LNCaP clone FGC (cell line): Measurements from ENCODE around the gene TP53I13.
"Not testable (repeated sequence)": the region's sequence is repeated elsewhere in the genome, so short reads cannot be mapped to it uniquely, and the experiment has no call there.

Source experiments
- DNase-seq: peaks from one replicate; pipeline ENCODE4 v3.0.0-alpha.2; 2011; ENCODE audit warnings: low read depth
- H3K4me3 ChIP-seq: 2 replicates; pipeline ENCODE4 v1.5.1; 2011; ENCODE audit warnings: mild to moderate bottlenecking, low read depth, low read length, control low read depth
- TF ChIP-seq, protein P1 (sequence below): IDR thresholded peaks from 2 replicates; pipeline ENCODE4 v1.5.1; 2012; ENCODE audit warnings: mild to moderate bottlenecking; ENCODE audit not compliant: control insufficient read depth, insufficient read depth; ENCODE audit errors: extremely low read depth

Gene TP53I13

DNA sequence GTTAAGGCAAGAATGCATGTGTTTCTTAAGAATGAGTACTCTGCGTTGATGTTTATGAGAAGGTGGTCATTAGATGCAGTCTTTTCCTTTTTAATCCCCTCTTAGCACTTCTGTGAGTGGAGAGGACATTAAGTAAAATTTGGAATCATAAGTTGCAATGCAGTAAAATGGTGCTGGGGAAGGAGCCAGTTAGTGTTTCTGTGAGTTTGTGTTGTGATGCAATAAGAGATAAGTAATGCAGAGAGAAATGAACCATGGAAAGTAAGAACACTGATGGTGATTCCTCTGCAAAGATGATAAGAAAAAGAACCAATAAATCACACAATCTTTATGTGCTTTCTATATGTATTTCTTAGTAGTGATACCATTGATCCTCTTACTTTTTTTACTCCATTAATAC lies 21.7 kb upstream of the TP53I13 start:
- TF ChIP-seq, protein P1, sequence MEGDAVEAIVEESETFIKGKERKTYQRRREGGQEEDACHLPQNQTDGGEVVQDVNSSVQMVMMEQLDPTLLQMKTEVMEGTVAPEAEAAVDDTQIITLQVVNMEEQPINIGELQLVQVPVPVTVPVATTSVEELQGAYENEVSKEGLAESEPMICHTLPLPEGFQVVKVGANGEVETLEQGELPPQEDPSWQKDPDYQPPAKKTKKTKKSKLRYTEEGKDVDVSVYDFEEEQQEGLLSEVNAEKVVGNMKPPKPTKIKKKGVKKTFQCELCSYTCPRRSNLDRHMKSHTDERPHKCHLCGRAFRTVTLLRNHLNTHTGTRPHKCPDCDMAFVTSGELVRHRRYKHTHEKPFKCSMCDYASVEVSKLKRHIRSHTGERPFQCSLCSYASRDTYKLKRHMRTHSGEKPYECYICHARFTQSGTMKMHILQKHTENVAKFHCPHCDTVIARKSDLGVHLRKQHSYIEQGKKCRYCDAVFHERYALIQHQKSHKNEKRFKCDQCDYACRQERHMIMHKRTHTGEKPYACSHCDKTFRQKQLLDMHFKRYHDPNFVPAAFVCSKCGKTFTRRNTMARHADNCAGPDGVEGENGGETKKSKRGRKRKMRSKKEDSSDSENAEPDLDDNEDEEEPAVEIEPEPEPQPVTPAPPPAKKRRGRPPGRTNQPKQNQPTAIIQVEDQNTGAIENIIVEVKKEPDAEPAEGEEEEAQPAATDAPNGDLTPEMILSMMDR = no peak
- no peak for DNase-seq
- no peak overlapping the region for H3K4me3 ChIP-seq

DNA sequence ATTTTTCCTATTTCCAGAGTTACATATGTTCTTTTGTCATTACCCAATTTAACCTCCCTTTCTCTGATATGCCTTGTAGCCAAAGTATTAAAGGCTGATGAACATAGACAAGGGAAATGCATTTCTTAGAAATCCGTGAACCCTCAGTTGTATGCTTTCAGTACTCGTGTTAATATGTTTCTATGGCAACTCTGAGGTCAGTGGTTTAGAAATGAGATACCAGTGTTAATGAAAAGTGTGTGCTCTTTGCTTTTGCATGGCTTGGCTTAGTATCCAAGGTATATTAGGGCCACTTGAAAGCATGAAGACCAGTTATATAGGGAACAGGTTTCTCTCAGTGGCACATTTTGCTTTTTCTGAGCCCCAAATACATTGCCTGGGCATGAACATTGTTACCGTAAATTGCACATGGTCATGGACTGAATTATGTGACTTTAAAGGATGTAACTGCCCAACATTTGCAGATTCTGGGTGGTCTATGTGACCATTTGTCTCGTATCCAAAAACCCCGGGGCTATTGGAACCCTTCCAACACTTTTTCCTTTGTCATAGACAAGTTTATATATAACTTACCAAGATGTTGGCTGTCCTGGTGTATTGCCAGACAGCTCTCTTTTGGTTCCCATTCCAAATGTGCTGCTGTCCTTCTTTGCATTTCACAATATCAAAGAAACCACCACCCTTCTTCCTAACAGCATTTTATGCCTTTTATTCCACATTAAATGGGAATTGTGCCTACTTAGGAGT lies 19.2 kb upstream of the TP53I13 start:
- H3K4me3 ChIP-seq = no peak overlapping the region
- DNase-seq = no peak
- TF ChIP-seq, protein P1 = no peak

DNA sequence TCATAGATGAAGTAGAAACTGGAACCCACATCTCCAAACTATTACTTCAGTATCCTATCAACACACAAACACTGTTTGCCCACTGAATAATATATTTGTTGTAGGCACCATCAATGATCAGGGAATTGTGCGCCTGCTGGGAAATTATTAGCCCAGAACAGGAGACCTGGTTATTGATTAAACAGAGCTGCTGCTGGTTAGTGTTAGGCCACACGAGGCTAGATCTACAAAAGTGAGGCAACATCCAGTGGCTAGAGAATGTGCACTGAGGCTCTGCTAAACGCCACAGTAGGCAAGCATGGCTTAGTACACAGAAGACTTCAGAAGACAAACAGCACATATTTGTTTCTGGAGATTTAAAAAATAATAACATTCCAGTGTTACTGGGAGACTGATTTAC lies 12.7 kb upstream of the TP53I13 start:
- TF ChIP-seq, protein P1 = no peak
- no peak overlapping the region for H3K4me3 ChIP-seq
- DNase-seq = no peak

DNA sequence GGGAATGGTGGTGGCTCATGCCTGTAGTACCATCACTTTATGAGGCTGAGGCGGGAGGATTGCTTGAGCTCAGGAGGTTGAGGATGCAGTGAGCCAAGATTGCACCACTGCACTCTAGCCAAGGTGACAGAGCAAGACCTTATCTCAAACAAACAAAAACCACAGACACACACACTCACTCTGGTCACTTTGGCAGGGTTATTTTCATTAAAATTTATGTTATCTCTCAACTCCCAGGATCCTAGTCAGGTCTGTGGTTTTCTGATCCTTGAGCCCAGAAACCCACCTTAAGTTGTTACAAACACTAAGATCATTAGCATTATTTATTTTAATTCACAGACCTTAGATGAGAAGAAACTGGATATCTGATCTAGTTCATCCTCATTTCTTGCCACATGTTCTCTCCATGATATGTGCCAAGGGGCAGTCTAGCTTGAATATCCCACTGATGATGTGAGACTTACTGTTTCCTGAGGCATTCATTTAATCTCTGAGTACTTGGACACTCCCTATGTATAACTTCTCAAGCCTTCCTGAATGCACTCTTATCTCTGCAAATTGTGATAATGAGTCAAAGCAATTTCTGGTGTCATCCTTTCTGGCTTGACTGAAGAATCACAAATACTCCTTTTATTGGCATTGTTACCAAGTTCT lies 11.3 kb upstream of the TP53I13 start:
- DNase-seq = no peak
- no peak overlapping the region for H3K4me3 ChIP-seq
- TF ChIP-seq, protein P1 = no peak

DNA sequence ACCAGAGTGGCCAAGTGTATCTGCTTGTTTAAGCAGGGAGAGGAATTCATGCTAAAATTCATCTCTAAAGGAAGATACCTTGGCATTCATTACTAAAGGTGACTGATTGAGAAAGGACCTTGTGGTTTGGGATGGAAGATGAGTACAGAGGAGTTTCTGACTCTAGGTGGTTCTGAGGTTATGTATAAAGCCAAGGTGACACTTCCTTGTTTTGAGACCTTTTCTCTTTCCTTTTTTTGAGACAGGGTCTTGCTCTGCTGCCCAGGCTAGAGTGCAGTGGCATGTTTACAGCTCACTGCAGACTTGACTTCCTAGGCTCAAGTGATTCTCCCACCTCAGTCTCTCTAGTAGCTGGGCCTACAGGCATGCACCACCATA lies 10.8 kb upstream of the TP53I13 start:
- TF ChIP-seq, protein P1 = no peak
- DNase-seq = no peak
- no peak overlapping the region for H3K4me3 ChIP-seq

DNA sequence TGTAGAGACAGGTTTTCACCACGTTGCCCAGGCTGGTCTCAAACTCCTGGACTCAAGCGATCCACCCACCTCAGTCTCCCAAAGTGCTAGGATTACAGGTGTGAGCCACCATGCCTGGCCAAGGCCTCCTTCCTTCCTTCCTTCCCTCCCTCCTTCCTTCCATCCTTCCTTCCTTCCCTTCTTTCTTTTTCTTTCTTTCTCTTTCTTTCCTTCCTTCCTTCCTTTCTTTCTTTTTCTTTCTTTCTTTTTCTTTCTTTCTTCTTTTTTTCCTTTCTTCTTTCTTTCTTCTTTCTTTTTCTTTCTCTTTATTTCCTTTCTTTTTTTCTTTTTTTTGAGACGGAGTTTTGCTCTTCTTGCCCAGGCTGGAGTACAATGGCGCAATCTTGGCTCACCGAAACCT lies 10.4 kb upstream of the TP53I13 start:
- not testable (repeated sequence) for H3K4me3 ChIP-seq, DNase-seq

DNA sequence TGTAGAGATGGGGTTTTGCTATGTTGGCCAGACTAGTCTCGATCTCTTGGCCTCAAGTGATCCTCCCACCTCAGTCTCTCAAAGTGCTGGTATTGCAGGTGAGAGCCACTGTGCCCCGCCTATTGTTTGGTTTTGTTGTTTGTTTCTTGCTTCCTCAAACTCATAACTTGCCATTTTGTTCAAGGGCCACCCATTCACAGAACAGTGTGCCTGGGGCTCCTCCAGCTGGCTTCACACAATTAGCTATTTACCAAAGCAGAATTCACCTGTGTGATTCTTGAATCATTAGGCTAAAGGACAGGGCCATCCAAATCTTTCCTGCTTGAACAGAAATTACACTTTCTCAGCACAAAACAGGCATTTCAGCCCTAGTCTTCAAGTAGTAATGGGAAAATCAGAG lies 8.9 kb upstream of the TP53I13 start:
- peak; percentile 70 for DNase-seq
- TF ChIP-seq, protein P1 = peak; percentile 55
- H3K4me3 ChIP-seq = no peak overlapping the region
